DMS79 treated with DMSO at 0.1 percent for 48 hours (cell line): ENCODE data around the gene SPRR1A.

ENCODE experiments used
- DNase-seq: peaks from one replicate; lab custom pipeline; 2025; lab: John Stamatoyannopoulos, UW

Gene SPRR1A

GRCh38 chr1:153030895-153031294, 47.0 kb downstream of the SPRR1A start, which contains the start of gene SPRR1B:
Gene SPRR1B, plus strand, starts transcription at chr1:153031203. Its CDS starts 1,143 bp downstream, at chr1:153032346.
- no peak for DNase-seq

- DNase-seq: peak; percentile 83
Observed at GRCh38 chr1:153032073-153032472, 48.2 kb downstream of the SPRR1A start.

GRCh38 chr1:153032677-153033308, 48.9 kb downstream of the SPRR1A start:
- DNase-seq: peak; percentile 30

- DNase-seq: no peak
Observed at GRCh38 chr1:153035211-153035610, 51.3 kb downstream of the SPRR1A start.
